Esophagus muscularis mucosa (tissue), 4 donors: ENCODE results near the gene NEUROG2. TPM values are rescaled to one million over a fixed set of nuclear protein-coding genes. Genes with fewer than 3 reads are reported as not detected.

Experiments
- DNase-seq: peaks from one replicate; pipeline ENCODE4 v3.0.0-alpha.2; 2017; ENCODE audit errors: extremely low spot score
- H3K27ac ChIP-seq, 4 donors: fragments of 200-600 bp; sonication (generic); replicated peaks in 1 of 4; 1 replicate in 3 of 4; 2 replicates in 1 of 4; pipeline ENCODE4 v1.5.1; 2016 to 2019; ENCODE audit warnings: mild to moderate bottlenecking in 1 of 4
- H3K27me3 ChIP-seq, 4 donors: fragments of 200-600 bp; sonication (generic); one replicate each; pipeline versions ENCODE4 v1.5.1 to v1.6.0; 2016 to 2019
- H3K36me3 ChIP-seq, 4 donors: fragments of 200-600 bp; sonication (generic); one replicate each; pipeline ENCODE4 v1.5.1; 2016 to 2019
- H3K4me1 ChIP-seq, 4 donors: fragments of 200-600 bp; sonication (generic); one replicate each; pipeline ENCODE4 v1.5.1; 2016 to 2019
- H3K4me3 ChIP-seq, 4 donors: fragments of 200-600 bp; sonication (generic); 1 replicate in 2 of 4; 2 replicates in 2 of 4; pipeline ENCODE4 v1.5.1; 2016 to 2019; ENCODE audit warnings: mild to moderate bottlenecking in 4 of 4, moderate library complexity in 1 of 4
- H3K9me3 ChIP-seq, 4 donors: fragments of 200-600 bp; sonication (generic); 1 replicate in 3 of 4; 2 replicates in 1 of 4; pipeline ENCODE4 v1.5.1; 2016 to 2019
- EP300 ChIP-seq: sonication (generic); formaldehyde crosslinking; IDR thresholded peaks from one replicate; pipeline ENCODE4 v1.6.1; 2017; ENCODE audit warnings: antibody characterized with exemption
- POLR2A ChIP-seq: fragments of 450-650 bp; IDR thresholded peaks from one replicate; pipeline ENCODE4 v1.6.1; 2017; ENCODE audit warnings: antibody characterized with exemption, moderate library complexity, mild to moderate bottlenecking, low read depth
- POLR2AphosphoS5 ChIP-seq, 2 donors: sonication (generic); formaldehyde crosslinking; IDR thresholded peaks; one replicate each; pipeline ENCODE4 v1.6.1; 2017; ENCODE audit warnings: antibody characterized with exemption in 2 of 2
- WGBS: methylation state at CpG from one replicate; pipeline ENCODE4 v1.1.5; 2018; 5-methylcytosine and 5-hydroxymethylcytosine counted together
- intact Hi-C: fragments of 100-400 bp; cut with DNase I; formaldehyde crosslinking; loops from one replicate; pipeline ENCODE4 v1.15.1; 2023
- total RNA-seq, 4 donors: library from RNA; depleted of rRNA; stranded (reverse); fragments of >200 nt; gene quantifications; one replicate each; pipeline versions ENCODE4 v1.1.0 to v1.2.1, GENCODE V29; 2016
- TF ChIP-seq, protein P1 (sequence below), 3 experiments: fragments of 200-600 bp in 2 of 3; fragments of 450-650 bp in 1 of 3; sonication (generic) in 2 of 3; IDR thresholded peaks; one replicate each; pipeline ENCODE4 v1.5.1; 2017 to 2019; ENCODE audit warnings: antibody characterized with exemption in 3 of 3, mild to moderate bottlenecking in 2 of 3, moderate library complexity in 1 of 3

Gene NEUROG2
- total RNA-seq, 4 donors from 2014 or later: not detected

GRCh38 chr4:112519689-112520597 lies 4.0 kb upstream of the NEUROG2 start:
- Histone ChIP-seq H3K27me3 (peaks cover 8 to 99% (median 93%) of the 10 kb centered on the region in 4 donors), H3K4me1 (peaks cover 33 to 65% (median 54%) of the 10 kb centered on the region in 4 donors)
- no peak for TF ChIP-seq POLR2A
- TF ChIP-seq POLR2AphosphoS5 (IDR thresholded peaks at IDR 0.05): no peak
- no peak for TF ChIP-seq EP300
- TF ChIP-seq, protein P1, sequence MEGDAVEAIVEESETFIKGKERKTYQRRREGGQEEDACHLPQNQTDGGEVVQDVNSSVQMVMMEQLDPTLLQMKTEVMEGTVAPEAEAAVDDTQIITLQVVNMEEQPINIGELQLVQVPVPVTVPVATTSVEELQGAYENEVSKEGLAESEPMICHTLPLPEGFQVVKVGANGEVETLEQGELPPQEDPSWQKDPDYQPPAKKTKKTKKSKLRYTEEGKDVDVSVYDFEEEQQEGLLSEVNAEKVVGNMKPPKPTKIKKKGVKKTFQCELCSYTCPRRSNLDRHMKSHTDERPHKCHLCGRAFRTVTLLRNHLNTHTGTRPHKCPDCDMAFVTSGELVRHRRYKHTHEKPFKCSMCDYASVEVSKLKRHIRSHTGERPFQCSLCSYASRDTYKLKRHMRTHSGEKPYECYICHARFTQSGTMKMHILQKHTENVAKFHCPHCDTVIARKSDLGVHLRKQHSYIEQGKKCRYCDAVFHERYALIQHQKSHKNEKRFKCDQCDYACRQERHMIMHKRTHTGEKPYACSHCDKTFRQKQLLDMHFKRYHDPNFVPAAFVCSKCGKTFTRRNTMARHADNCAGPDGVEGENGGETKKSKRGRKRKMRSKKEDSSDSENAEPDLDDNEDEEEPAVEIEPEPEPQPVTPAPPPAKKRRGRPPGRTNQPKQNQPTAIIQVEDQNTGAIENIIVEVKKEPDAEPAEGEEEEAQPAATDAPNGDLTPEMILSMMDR (IDR thresholded peaks at IDR 0.05): no peak

GRCh38 chr4:112518675-112519074 lies 2.7 kb upstream of the NEUROG2 start:
- peaks cover 16 to 100% (median 94%) of the 10 kb centered on the region in 4 donors for H3K27me3 ChIP-seq
- H3K9me3 ChIP-seq: no peaks in the 10 kb centered on the region
- H3K4me3 ChIP-seq: no peak overlapping the region
- no peaks in the 10 kb centered on the region for H3K36me3 ChIP-seq
- no peak for TF ChIP-seq EP300
- TF ChIP-seq POLR2A: no peak
- TF ChIP-seq, protein P1 (IDR thresholded peaks at IDR 0.05): no peak
- TF ChIP-seq POLR2AphosphoS5 (IDR thresholded peaks at IDR 0.05): no peak
- intact Hi-C loops: no loop called here
- no peak overlapping the region for H3K27ac ChIP-seq
- peaks cover 36 to 70% (median 58%) of the 10 kb centered on the region in 4 donors for H3K4me1 ChIP-seq
- DNase-seq: no peak

More at GRCh38 chr4:112519689-112520597, 4.0 kb upstream of the NEUROG2 start:
- Histone ChIP-seq H3K4me3 (no peak overlapping the region), H3K36me3 (no peaks in the 10 kb centered on the region), H3K27ac (no peak overlapping the region), H3K9me3 (no peaks in the 10 kb centered on the region)
- intact Hi-C loops: loop anchor here (5.0 kb wide), 1 partner anchor 193 kb away; no protein-coding TSS in a partner anchor
- 9% methylated on average over 21 of the region's 21 CpGs for WGBS
- DNase-seq: no peak

DNA sequence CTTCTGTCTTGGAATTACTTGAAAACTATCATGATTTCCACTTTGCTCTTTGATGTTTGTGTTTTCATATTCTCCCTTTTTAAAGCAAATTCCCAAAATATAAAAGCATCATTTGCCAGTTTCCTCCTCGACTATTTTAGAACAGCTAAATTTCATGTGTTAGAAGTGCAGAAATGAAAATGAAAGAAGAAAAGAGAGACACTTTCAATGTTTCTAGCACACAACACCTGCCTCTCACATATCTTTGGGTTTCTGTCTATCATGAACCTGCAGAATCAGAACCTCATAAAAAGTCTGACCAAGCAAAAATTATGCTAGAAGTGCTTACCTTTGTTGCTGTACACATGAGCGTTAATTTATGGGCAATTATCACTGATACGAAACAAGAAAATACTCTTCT lies 1.9 kb upstream of the NEUROG2 start:
- H3K4me3 ChIP-seq: no peak overlapping the region
- 38% methylated on average over 3 of the region's 3 CpGs for WGBS
- TF ChIP-seq EP300 (no peak), POLR2A (no peak), POLR2AphosphoS5 (IDR thresholded peaks at IDR 0.05) (no peak)
- TF ChIP-seq, protein P1 (IDR thresholded peaks at IDR 0.05): no peak
- no peaks in the 10 kb centered on the region for H3K36me3 ChIP-seq
- intact Hi-C loops: no loop called here
- no peak overlapping the region for H3K27ac ChIP-seq
- H3K27me3 ChIP-seq: peaks cover 16 to 100% (median 90%) of the 10 kb centered on the region in 4 donors
- H3K4me1 ChIP-seq: peaks cover 31 to 62% (median 50%) of the 10 kb centered on the region in 4 donors
- no peak for DNase-seq
- no peaks in the 10 kb centered on the region for H3K9me3 ChIP-seq

- Histone ChIP-seq H3K4me1 (peaks cover 29 to 59% (median 47%) of the 10 kb centered on the region in 4 donors), H3K4me3 (peak overlapping the region in 3 of 4 donors; percentile 54 to 66 (median 60)), H3K36me3 (no peaks in the 10 kb centered on the region), H3K9me3 (no peaks in the 10 kb centered on the region), H3K27ac (no peak overlapping the region), H3K27me3 (peaks cover 16 to 100% (median 88%) of the 10 kb centered on the region in 4 donors)
- DNase-seq: no peak
- TF ChIP-seq POLR2AphosphoS5 (IDR thresholded peaks at IDR 0.05): no peak
- TF ChIP-seq, protein P1 (IDR thresholded peaks at IDR 0.05): no peak
- no peak for TF ChIP-seq POLR2A
- no peak for TF ChIP-seq EP300
- WGBS: 4% methylated on average over 18 of the region's 20 CpGs
- intact Hi-C loops: no loop called here
These were observed 1.2 kb upstream of the NEUROG2 start for GRCh38 chr4:112517067-112517634.
